Neuronal stem cell (in vitro differentiated cells): ENCODE results near the gene USP13.

Source experiments
- DNase-seq: peaks from one replicate; pipeline ENCODE4 v3.0.0-alpha.2; 2013; ENCODE audit warnings: low spot score
- H2AFZ ChIP-seq: one replicate; pipeline ENCODE4 v1.6.1; 2013; ENCODE audit warnings: mild to moderate bottlenecking, low read length, inconsistent platforms
- H2AK5ac ChIP-seq: 2 replicates; pipeline ENCODE4 v1.6.1; 2013; ENCODE audit warnings: low read depth, mild to moderate bottlenecking, inconsistent platforms, low read length, moderate library complexity, mixed read lengths
- H2BK120ac ChIP-seq: 2 replicates; pipeline ENCODE4 v1.6.1; 2013; ENCODE audit warnings: low read depth, mild to moderate bottlenecking, inconsistent platforms, low read length, moderate library complexity, mixed read lengths
- H2BK12ac ChIP-seq: one replicate; pipeline ENCODE4 v1.6.1; 2013; ENCODE audit warnings: low read length, inconsistent platforms
- H2BK15ac ChIP-seq: 2 replicates; pipeline ENCODE4 v1.6.1; 2013; ENCODE audit warnings: mild to moderate bottlenecking, low read length, inconsistent platforms, mixed read lengths
- H2BK5ac ChIP-seq: one replicate; pipeline ENCODE4 v1.6.1; 2013; ENCODE audit warnings: inconsistent platforms, mild to moderate bottlenecking, low read length, moderate library complexity
- H3K14ac ChIP-seq: one replicate; pipeline ENCODE4 v1.6.1; 2013; ENCODE audit warnings: low read length, inconsistent platforms
- H3K18ac ChIP-seq: 2 replicates; pipeline ENCODE4 v1.6.1; 2013; ENCODE audit warnings: low read length, inconsistent platforms
- H3K23ac ChIP-seq: 2 replicates; pipeline ENCODE4 v1.6.1; 2013; ENCODE audit warnings: low read depth, mild to moderate bottlenecking, mixed read lengths, low read length, inconsistent platforms; ENCODE audit not compliant: poor library complexity
- H3K27ac ChIP-seq: replicated peaks from 3 replicates; pipeline ENCODE4 v1.5.1; 2013; ENCODE audit warnings: low read length, inconsistent platforms
- H3K27me3 ChIP-seq, 3 experiments: 2 replicates each; pipeline ENCODE4 v1.6.1; 2013; ENCODE audit warnings: low read length in 3 of 3, mild to moderate bottlenecking in 2 of 3, inconsistent platforms in 1 of 3, low read depth in 1 of 3, mixed read lengths in 1 of 3, moderate library complexity in 1 of 3; ENCODE audit not compliant: control insufficient read depth in 3 of 3, insufficient read depth in 3 of 3
- H3K36me3 ChIP-seq, 2 donors: replicated peaks in 1 of 2; 2 replicates each; pipeline ENCODE4 v1.6.1; 2013; ENCODE audit warnings: low read length in 2 of 2; ENCODE audit not compliant: control insufficient read depth in 2 of 2, insufficient read depth in 2 of 2
- H3K4ac ChIP-seq: 2 replicates; pipeline ENCODE4 v1.6.1; 2013; ENCODE audit warnings: inconsistent platforms, mild to moderate bottlenecking, low read length, moderate library complexity
- H3K4me1 ChIP-seq, 2 donors: 1 replicate in 1 of 2; 2 replicates in 1 of 2; pipeline ENCODE4 v1.6.1; 2013; ENCODE audit warnings: low read length in 2 of 2, low read depth in 1 of 2; ENCODE audit not compliant: control insufficient read depth in 2 of 2, insufficient read depth in 1 of 2
- H3K4me2 ChIP-seq: one replicate; pipeline ENCODE4 v1.6.1; 2013; ENCODE audit warnings: mild to moderate bottlenecking, low read length, inconsistent platforms; ENCODE audit not compliant: insufficient read depth, poor library complexity, severe bottlenecking
- H3K4me3 ChIP-seq, 2 donors: 2 replicates each; pipeline ENCODE4 v1.5.1; 2013; ENCODE audit warnings: low read length in 2 of 2, mild to moderate bottlenecking in 2 of 2, inconsistent platforms in 1 of 2, moderate library complexity in 1 of 2
- H3K79me1 ChIP-seq: one replicate; pipeline ENCODE4 v1.6.1; 2013; ENCODE audit warnings: low read depth, mild to moderate bottlenecking, inconsistent platforms, low read length, moderate library complexity
- H3K9ac ChIP-seq: one replicate; pipeline ENCODE4 v1.6.1; 2013; ENCODE audit warnings: mild to moderate bottlenecking, low read depth, low read length, inconsistent platforms; ENCODE audit not compliant: poor library complexity
- H3K9me3 ChIP-seq, 2 donors: replicated peaks in 1 of 2; 2 replicates each; pipeline versions ENCODE3 to v1.6.1; 2013; ENCODE audit warnings: low read length in 2 of 2, mild to moderate bottlenecking in 2 of 2, inconsistent platforms in 1 of 2, low read depth in 1 of 2, mixed read lengths in 1 of 2, moderate library complexity in 1 of 2; ENCODE audit not compliant: control insufficient read depth in 2 of 2, insufficient read depth in 1 of 2
- H4K8ac ChIP-seq: one replicate; pipeline ENCODE4 v1.6.1; 2013; ENCODE audit warnings: low read depth, mild to moderate bottlenecking, inconsistent platforms, low read length, moderate library complexity
- H4K91ac ChIP-seq: one replicate; pipeline ENCODE4 v1.6.1; 2013; ENCODE audit warnings: low read length, low read depth, mild to moderate bottlenecking, inconsistent platforms; ENCODE audit not compliant: poor library complexity
- WGBS, 2 donors: extraction: QIAGEN DNeasy Blood & Tissue Kit; methylation state at CpG; one replicate each; pipeline ENCODE4 v1.1.7; 2013; ENCODE audit warnings: missing lambda C conversion rate in 2 of 2, mixed read lengths in 1 of 2; ENCODE audit not compliant: insufficient read length in 2 of 2, insufficient replicate concordance in 1 of 2; ENCODE audit errors: extremely low coverage in 2 of 2; 5-methylcytosine and 5-hydroxymethylcytosine counted together

USP13 gene

DNA sequence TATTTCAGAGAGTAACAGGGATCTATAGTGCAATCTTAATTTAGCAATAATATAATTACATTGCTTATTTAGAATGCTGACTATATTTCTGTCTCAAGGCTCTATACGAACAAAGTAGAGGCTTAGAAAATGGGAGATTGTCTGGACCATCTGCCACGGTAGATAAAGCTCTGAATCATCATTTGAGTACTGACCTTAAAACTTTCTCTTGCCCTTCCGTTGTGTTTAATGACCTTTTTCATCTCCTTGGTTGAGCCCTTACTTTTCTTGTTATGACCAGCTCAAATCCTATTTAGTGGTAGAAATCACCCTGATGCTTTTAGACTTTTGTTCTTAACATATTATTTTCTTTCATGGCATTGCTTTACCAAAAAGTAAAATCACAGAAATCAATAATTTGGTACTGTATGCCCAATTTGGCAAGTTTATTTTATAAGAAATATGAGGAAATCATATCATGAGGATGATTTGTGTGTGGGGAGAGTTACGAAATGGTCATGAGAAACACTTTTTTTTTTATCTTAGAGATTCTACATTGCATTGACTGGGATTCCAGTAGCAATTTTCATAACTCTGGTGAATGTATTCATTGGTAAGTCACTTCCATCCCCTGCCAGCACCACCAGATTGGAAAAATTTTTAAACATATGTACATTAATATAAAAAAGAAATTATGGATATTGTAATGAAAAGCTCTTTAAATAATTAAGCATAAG is 37.2 kb upstream of the USP13 start:
- H3K79me1 ChIP-seq: peaks cover 2% of the 10 kb centered on the region

DNA sequence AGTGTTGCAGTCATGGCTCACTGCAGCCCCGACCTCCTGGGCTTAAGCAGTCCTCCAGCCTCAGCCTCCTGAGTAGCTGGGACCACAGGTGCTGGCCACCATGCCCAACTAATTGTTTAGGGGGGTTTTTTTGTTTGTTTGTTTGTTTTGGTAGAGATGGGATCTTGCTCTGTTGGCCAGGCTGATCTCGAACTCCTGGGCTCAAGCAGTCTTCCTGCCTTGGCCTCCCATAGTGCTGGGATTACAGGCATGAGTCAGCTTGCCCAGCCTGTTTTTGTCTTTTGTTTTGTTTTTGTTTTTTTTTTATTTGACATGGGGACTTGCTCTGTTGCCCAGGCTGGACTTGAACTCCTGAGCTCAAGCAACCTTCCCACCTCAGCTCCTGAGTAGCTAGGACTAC is 30.8 kb upstream of the USP13 start:
- H3K4ac ChIP-seq: no peak overlapping the region
- H4K91ac ChIP-seq: no peak overlapping the region
- no peak overlapping the region for H4K8ac ChIP-seq
- H2BK12ac ChIP-seq: no peak overlapping the region
- H2BK15ac ChIP-seq: no peak overlapping the region
- H3K9ac ChIP-seq: no peak overlapping the region
- no peak overlapping the region for H3K4me3 ChIP-seq
- H2AK5ac ChIP-seq: no peak overlapping the region
- no peak overlapping the region for H2BK120ac ChIP-seq
- H3K18ac ChIP-seq: no peak overlapping the region
- no peak for DNase-seq
- H3K23ac ChIP-seq: no peak overlapping the region
- H3K27me3 ChIP-seq: no peaks in the 10 kb centered on the region
- H2BK5ac ChIP-seq: no peak overlapping the region
- H3K9me3 ChIP-seq: peaks cover 0 to 3% of the 10 kb centered on the region in 2 donors
- no peaks in the 10 kb centered on the region for H3K79me1 ChIP-seq
- no peak overlapping the region for H2AFZ ChIP-seq
- H3K4me1 ChIP-seq: no peaks in the 10 kb centered on the region
- peaks cover 9 to 78% of the 10 kb centered on the region in 2 donors for H3K36me3 ChIP-seq
- H3K14ac ChIP-seq: no peak overlapping the region
- WGBS, 2 donors: no CpG with 5 or more reads among the region's 2 CpGs
- no peak overlapping the region for H3K27ac ChIP-seq
- H3K4me2 ChIP-seq: no peak overlapping the region

More for the DNA sequence above, 37.2 kb upstream of the USP13 start:
- Histone ChIP-seq H3K23ac (no peak overlapping the region), H3K4me1 (no peaks in the 10 kb centered on the region), H3K14ac (no peak overlapping the region), H3K9me3 (peaks cover 0 to 2% of the 10 kb centered on the region in 2 donors), H2AFZ (no peak overlapping the region), H3K4me3 (no peak overlapping the region), H3K27ac (no peak overlapping the region), H3K9ac (no peak overlapping the region), H2BK120ac (no peak overlapping the region), H2BK15ac (no peak overlapping the region), H3K36me3 (peaks cover 1 to 34% of the 10 kb centered on the region in 2 donors), H3K4ac (no peak overlapping the region), H2AK5ac (no peak overlapping the region), H3K27me3 (no peaks in the 10 kb centered on the region), H4K91ac (no peak overlapping the region), H3K18ac (no peak overlapping the region), H3K4me2 (no peak overlapping the region), H4K8ac (no peak overlapping the region), H2BK5ac (no peak overlapping the region), H2BK12ac (no peak overlapping the region)
- 100% methylated on average over 1 of the region's 4 CpGs; no CpG with 5 or more reads in 1 of the 2 donors for WGBS, 2 donors
- DNase-seq: no peak

GRCh38 chr3:179624451-179624850 is 28.4 kb upstream of the USP13 start:
- Histone ChIP-seq H3K23ac (no peak overlapping the region), H4K8ac (no peak overlapping the region), H3K4me2 (no peak overlapping the region), H2BK15ac (no peak overlapping the region), H2BK5ac (no peak overlapping the region), H3K36me3 (peaks cover 7 to 57% of the 10 kb centered on the region in 2 donors), H2AFZ (no peak overlapping the region), H3K27me3 (no peaks in the 10 kb centered on the region), H3K18ac (no peak overlapping the region), H2AK5ac (no peak overlapping the region), H2BK120ac (no peak overlapping the region), H2BK12ac (no peak overlapping the region), H3K4me3 (no peak overlapping the region), H3K4ac (no peak overlapping the region), H4K91ac (no peak overlapping the region), H3K9me3 (peaks cover 0 to 3% of the 10 kb centered on the region in 2 donors), H3K4me1 (no peaks in the 10 kb centered on the region), H3K27ac (no peak overlapping the region), H3K14ac (no peak overlapping the region), H3K9ac (no peak overlapping the region), H3K79me1 (no peaks in the 10 kb centered on the region)
- no CpG with 5 or more reads among the region's 3 CpGs for WGBS, 2 donors
- no peak for DNase-seq

GRCh38 chr3:179630753-179631451 is 21.9 kb upstream of the USP13 start:
- H3K4me1 ChIP-seq: no peaks in the 10 kb centered on the region
- H3K14ac ChIP-seq: no peak overlapping the region
- no peak overlapping the region for H2BK15ac ChIP-seq
- no peak overlapping the region for H2BK12ac ChIP-seq
- H4K8ac ChIP-seq: no peak overlapping the region
- no peaks in the 10 kb centered on the region for H3K79me1 ChIP-seq
- H3K27ac ChIP-seq: no peak overlapping the region
- H2AK5ac ChIP-seq: no peak overlapping the region
- H3K23ac ChIP-seq: no peak overlapping the region
- DNase-seq: no peak
- H3K9me3 ChIP-seq: no peaks in the 10 kb centered on the region
- H3K4me3 ChIP-seq: no peak overlapping the region
- no peak overlapping the region for H3K18ac ChIP-seq
- H3K27me3 ChIP-seq: no peaks in the 10 kb centered on the region
- no peak overlapping the region for H3K9ac ChIP-seq
- no peak overlapping the region for H4K91ac ChIP-seq
- H2BK5ac ChIP-seq: no peak overlapping the region
- no peak overlapping the region for H2BK120ac ChIP-seq
- H3K4me2 ChIP-seq: no peak overlapping the region
- H2AFZ ChIP-seq: no peak overlapping the region
- WGBS, 2 donors: no CpG with 5 or more reads among the region's 3 CpGs
- no peak overlapping the region for H3K4ac ChIP-seq
- peaks cover 0 to 1% of the 10 kb centered on the region in 2 donors for H3K36me3 ChIP-seq
